Endothelial cell of umbilical vein (primary cell): ENCODE data around the gene NLGN1. TPM values are rescaled to one million over a fixed set of nuclear protein-coding genes. Genes with fewer than 3 reads are reported as not detected.

Source experiments
- BruUV-seq: library from RNA; stranded (reverse); fragments of 400-500 nt; replicated peaks from 2 replicates; lab custom pipeline; 2021; lab: Mats Ljungman, UMichigan
- CTCF ChIA-PET: fragments of 300-600, 350-600 bp; sonication (Branson Sonifier 250); formaldehyde crosslinking; loops from one replicate; lab custom pipeline; 2021; ENCODE audit warnings: antibody characterized with exemption, inconsistent platforms; lab: Charles Lee
- POLR2A ChIA-PET: fragments of 300-600, 350-600 bp; sonication (Branson Sonifier 250); formaldehyde crosslinking; loops from one replicate; lab custom pipeline; 2021; ENCODE audit warnings: antibody characterized with exemption, inconsistent platforms; lab: Charles Lee
- DNase-seq: peaks from one replicate; pipeline ENCODE4 v3.0.0-alpha.2; 2011; ENCODE audit warnings: low read depth, low spot score
- FAIRE-seq: peaks from 2 replicates; lab custom pipeline; 2011; peaks lifted over from hg19 to GRCh38; lab: Jason Lieb, UNC
- H2AFZ ChIP-seq: 2 replicates; pipeline ENCODE4 v1.6.0; 2012; ENCODE audit warnings: low read depth, low read length, control low read depth, inconsistent platforms
- H3K27ac ChIP-seq: 2 replicates; pipeline ENCODE4 v1.5.1; 2011; ENCODE audit warnings: low read depth, mild to moderate bottlenecking, control low read depth, low read length, moderate library complexity; ENCODE audit not compliant: insufficient read depth
- H3K27me3 ChIP-seq, 2 experiments: 2 replicates each; pipeline versions ENCODE4 v1.6.0 to v1.6.1; 2011; ENCODE audit warnings: low read length in 2 of 2, mixed read lengths in 1 of 2; ENCODE audit not compliant: control insufficient read depth in 2 of 2, insufficient read depth in 2 of 2
- H3K36me3 ChIP-seq, 2 experiments: 2 replicates in 1 of 2; 3 replicates in 1 of 2; pipeline ENCODE4 v1.5.1; 2011; ENCODE audit warnings: low read length in 2 of 2, mild to moderate bottlenecking in 1 of 2, moderate library complexity in 1 of 2; ENCODE audit not compliant: control insufficient read depth in 2 of 2, insufficient read depth in 2 of 2; ENCODE audit errors: extremely low read depth in 1 of 2
- H3K4me1 ChIP-seq: 3 replicates; pipeline ENCODE4 v1.5.1; 2011; ENCODE audit warnings: mild to moderate bottlenecking, low read length; ENCODE audit not compliant: control insufficient read depth, insufficient read depth; ENCODE audit errors: extremely low read depth
- H3K4me2 ChIP-seq: 2 replicates; pipeline ENCODE4 v1.6.1; 2011; ENCODE audit warnings: low read length, control low read depth, mixed read lengths; ENCODE audit not compliant: insufficient read depth
- H3K4me3 ChIP-seq, 3 experiments: fragments of 200-600 bp in 1 of 3; sonication (generic), shearing (Covaris generic) in 1 of 3; replicated peaks in 1 of 3; 2 replicates each; pipeline ENCODE4 v1.5.1; 2011 to 2016; ENCODE audit warnings: control low read depth in 3 of 3, low read length in 3 of 3, mild to moderate bottlenecking in 2 of 3, inconsistent platforms in 1 of 3, low read depth in 1 of 3, moderate library complexity in 1 of 3; ENCODE audit not compliant: insufficient read depth in 1 of 3
- H3K79me2 ChIP-seq: 2 replicates; pipeline ENCODE4 v1.6.0; 2012; ENCODE audit warnings: low read length, inconsistent platforms; ENCODE audit not compliant: control insufficient read depth, insufficient read depth
- H3K9ac ChIP-seq: replicated peaks from 2 replicates; pipeline ENCODE3; 2011; ENCODE audit warnings: low read length, control low read depth; ENCODE audit not compliant: insufficient read depth; ENCODE audit errors: extremely low read depth
- H3K9me1 ChIP-seq: replicated peaks from 3 replicates; pipeline ENCODE4 v1.6.0; 2011; ENCODE audit warnings: mild to moderate bottlenecking, low read length; ENCODE audit not compliant: control insufficient read depth, insufficient read depth; ENCODE audit errors: extremely low read depth
- H3K9me3 ChIP-seq: replicated peaks from 2 replicates; pipeline ENCODE4 v1.5.1; 2012; ENCODE audit warnings: low read length, inconsistent platforms; ENCODE audit not compliant: control insufficient read depth, insufficient read depth
- H4K20me1 ChIP-seq: replicated peaks from 2 replicates; pipeline ENCODE3; 2011; ENCODE audit warnings: mild to moderate bottlenecking, low read length; ENCODE audit not compliant: control insufficient read depth, insufficient read depth; ENCODE audit errors: extremely low read depth
- EZH2 ChIP-seq: IDR thresholded peaks from 2 replicates; pipeline ENCODE4 v1.6.1; 2012; ENCODE audit warnings: borderline replicate concordance, low read depth, mild to moderate bottlenecking, moderate library complexity, low read length, inconsistent platforms; ENCODE audit not compliant: severe bottlenecking
- FOS ChIP-seq: IDR thresholded peaks from 2 replicates; pipeline ENCODE4 v1.6.1; 2011; ENCODE audit warnings: mild to moderate bottlenecking, low read length, moderate library complexity, borderline replicate concordance; ENCODE audit not compliant: insufficient read depth
- GATA2 ChIP-seq: IDR thresholded peaks from 2 replicates; pipeline ENCODE4 v1.7.0; 2011; ENCODE audit warnings: low read depth, mild to moderate bottlenecking, moderate library complexity, mixed read lengths, low read length; ENCODE audit not compliant: insufficient read length, insufficient read depth
- JUN ChIP-seq: IDR thresholded peaks from 2 replicates; pipeline ENCODE4 v1.6.1; 2011; ENCODE audit warnings: borderline replicate concordance, low read depth; ENCODE audit not compliant: insufficient read length, insufficient read depth
- MYC ChIP-seq: IDR thresholded peaks from one replicate; pipeline ENCODE4 v1.6.1; 2011; ENCODE audit warnings: mild to moderate bottlenecking, low read depth, low read length
- POLR2A ChIP-seq: IDR thresholded peaks from 2 replicates; pipeline ENCODE4 v1.6.1; 2012; ENCODE audit warnings: low read depth, mild to moderate bottlenecking, control low read depth, low read length
- POLR2AphosphoS5 ChIP-seq: IDR thresholded peaks from 2 replicates; pipeline ENCODE4 v1.6.1; 2012; ENCODE audit warnings: low read depth, mild to moderate bottlenecking, control low read depth, low read length, moderate library complexity; ENCODE audit not compliant: insufficient read depth
- dilution Hi-C: fragments of 300-500 bp; cut with MboI; formaldehyde crosslinking; loops from one replicate; pipeline ENCODE4 v1.15.0; 2019; ENCODE audit warnings: low sequenced_read_pairs; ENCODE audit not compliant: extremely low pct_ligation_motif_present
- intact Hi-C: fragments of 100-400 bp; cut with micrococcal nuclease; formaldehyde crosslinking; loops from one replicate; pipeline ENCODE4 v1.10.0; 2022
- polyA plus RNA-seq, 4 experiments: library from polyadenylated mRNA; depleted of rRNA in 3 of 4; stranded (reverse) in 3 of 4; unstranded in 1 of 4; fragments of >200 nt; gene quantifications; 2 replicates each; pipeline versions ENCODE4 v1.2.1 to v1.2.3, GENCODE V29; 2011 to 2012; ENCODE audit warnings: missing spikeins in 1 of 4
- total RNA-seq: library from RNA; stranded (reverse); gene quantifications from 2 replicates; pipeline ENCODE4 v1.2.3, GENCODE V29; 2021
- TF ChIP-seq, protein P1 (sequence below), 2 donors: IDR thresholded peaks; 1 replicate in 1 of 2; 2 replicates in 1 of 2; pipeline ENCODE4 v1.5.1; 2011; ENCODE audit warnings: low read length in 2 of 2, mild to moderate bottlenecking in 2 of 2, moderate library complexity in 2 of 2, control low read depth in 1 of 2, inconsistent platforms in 1 of 2, low read depth in 1 of 2; ENCODE audit not compliant: insufficient read depth in 1 of 2; ENCODE audit errors: extremely low read depth in 1 of 2
- TF ChIP-seq, protein P2 (sequence below): IDR thresholded peaks from 2 replicates; pipeline ENCODE4 v1.6.1; 2011; ENCODE audit not compliant: insufficient read depth, insufficient read length

NLGN1 gene
- total and polyA plus RNA-seq, 2 donors (not counting 3 experiments of a cell fraction or from before 2014, with no cell fraction given), result 7.9 to 16.3 TPM

DNA sequence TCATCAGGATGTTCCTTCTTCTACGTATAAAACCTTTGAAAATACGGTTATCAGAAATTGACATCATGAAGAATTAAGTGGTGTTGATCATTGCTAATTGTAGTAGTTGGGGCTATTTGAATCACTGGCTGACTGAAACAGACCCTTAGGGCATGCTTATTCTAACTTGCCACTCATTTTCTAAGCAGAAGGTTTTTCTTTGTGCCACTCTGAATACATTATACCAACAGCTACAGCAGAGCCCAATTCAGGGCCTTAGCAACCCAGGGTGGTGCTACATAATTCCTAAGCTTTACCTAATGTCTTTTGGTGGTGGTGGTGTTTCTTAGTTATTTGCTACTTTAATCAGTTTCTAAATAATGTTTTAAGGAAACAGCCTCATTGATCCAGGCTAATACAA, 524.2 kb downstream of the NLGN1 start:
- intact Hi-C loops, result no loop called here
- Histone ChIP-seq H3K4me2 (no peak overlapping the region), H3K27ac (no peak overlapping the region), H3K9ac (no peak overlapping the region), H3K27me3 (no peaks in the 10 kb centered on the region), H2AFZ (no peak overlapping the region), H3K79me2 (no peaks in the 10 kb centered on the region), H3K9me3 (no peaks in the 10 kb centered on the region), H4K20me1 (no peaks in the 10 kb centered on the region), H3K9me1 (no peaks in the 10 kb centered on the region), H3K36me3 (no peaks in the 10 kb centered on the region), H3K4me3 (no peak overlapping the region), H3K4me1 (peaks cover 5% of the 10 kb centered on the region)
- POLR2A ChIA-PET, result no interaction called here
- no peak for TF ChIP-seq POLR2AphosphoS5
- FAIRE-seq, result no peak
- CTCF ChIA-PET, result interaction anchor here (1.1 to 1.9 kb wide), 3 partner anchors 11 to 45 kb away, joined by 5 to 9 read pairs (median 6); no protein-coding TSS in a partner anchor
- no TSS peak for BruUV-seq
- no peak for DNase-seq
- dilution Hi-C loops, result no loop called here

DNA sequence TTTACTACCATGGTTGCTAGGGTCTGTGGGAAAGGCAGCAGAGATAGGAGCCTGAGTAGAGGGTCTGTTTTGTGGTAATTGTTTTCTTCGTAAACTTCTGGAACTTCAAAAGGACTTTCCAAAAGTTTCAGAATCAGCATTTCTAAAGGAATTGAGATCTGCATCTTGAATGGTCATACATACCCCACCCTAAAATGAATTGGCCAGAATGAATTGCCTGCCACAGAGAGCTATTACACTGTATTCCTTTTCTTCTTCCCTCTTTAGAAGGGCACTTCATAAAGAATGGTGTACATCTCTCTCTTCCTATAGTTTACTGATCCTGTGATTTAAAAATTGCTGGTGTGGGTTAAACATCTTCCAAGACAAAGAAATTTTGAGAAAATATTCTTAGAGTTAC, 525.7 kb downstream of the NLGN1 start:
- CTCF ChIA-PET, result interaction anchor here (1.4 to 1.9 kb wide), 3 partner anchors 9 to 14 kb away, joined by 3 to 9 read pairs (median 5); no protein-coding TSS in a partner anchor
- no peaks in the 10 kb centered on the region for H3K27me3 ChIP-seq

More for the DNA sequence above, 525.7 kb downstream of the NLGN1 start:
- dilution Hi-C loops (no loop called here), intact Hi-C loops (no loop called here)
- TF ChIP-seq MYC, result no peak
- TF ChIP-seq, protein P1, sequence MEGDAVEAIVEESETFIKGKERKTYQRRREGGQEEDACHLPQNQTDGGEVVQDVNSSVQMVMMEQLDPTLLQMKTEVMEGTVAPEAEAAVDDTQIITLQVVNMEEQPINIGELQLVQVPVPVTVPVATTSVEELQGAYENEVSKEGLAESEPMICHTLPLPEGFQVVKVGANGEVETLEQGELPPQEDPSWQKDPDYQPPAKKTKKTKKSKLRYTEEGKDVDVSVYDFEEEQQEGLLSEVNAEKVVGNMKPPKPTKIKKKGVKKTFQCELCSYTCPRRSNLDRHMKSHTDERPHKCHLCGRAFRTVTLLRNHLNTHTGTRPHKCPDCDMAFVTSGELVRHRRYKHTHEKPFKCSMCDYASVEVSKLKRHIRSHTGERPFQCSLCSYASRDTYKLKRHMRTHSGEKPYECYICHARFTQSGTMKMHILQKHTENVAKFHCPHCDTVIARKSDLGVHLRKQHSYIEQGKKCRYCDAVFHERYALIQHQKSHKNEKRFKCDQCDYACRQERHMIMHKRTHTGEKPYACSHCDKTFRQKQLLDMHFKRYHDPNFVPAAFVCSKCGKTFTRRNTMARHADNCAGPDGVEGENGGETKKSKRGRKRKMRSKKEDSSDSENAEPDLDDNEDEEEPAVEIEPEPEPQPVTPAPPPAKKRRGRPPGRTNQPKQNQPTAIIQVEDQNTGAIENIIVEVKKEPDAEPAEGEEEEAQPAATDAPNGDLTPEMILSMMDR (IDR thresholded peaks at IDR 0.05; ENCODE audit: extremely low read depth in 1 of 2, insufficient read depth in 1 of 2, low read depth in 1 of 2, low read length in 2 of 2), result no peak
- no peak for TF ChIP-seq POLR2A
- no peak for TF ChIP-seq POLR2AphosphoS5
- TF ChIP-seq GATA2, result no peak
- no peak for TF ChIP-seq JUN
- TF ChIP-seq, protein P2, sequence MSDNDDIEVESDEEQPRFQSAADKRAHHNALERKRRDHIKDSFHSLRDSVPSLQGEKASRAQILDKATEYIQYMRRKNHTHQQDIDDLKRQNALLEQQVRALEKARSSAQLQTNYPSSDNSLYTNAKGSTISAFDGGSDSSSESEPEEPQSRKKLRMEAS, result no peak
- TF ChIP-seq EZH2, result no peak
- no peak for TF ChIP-seq FOS
- POLR2A ChIA-PET, result no interaction called here
- Histone ChIP-seq H4K20me1 (no peaks in the 10 kb centered on the region), H3K4me3 (no peak overlapping the region), H3K9me3 (no peaks in the 10 kb centered on the region), H3K9ac (no peak overlapping the region), H3K27ac (no peak overlapping the region), H2AFZ (no peak overlapping the region), H3K9me1 (no peaks in the 10 kb centered on the region), H3K79me2 (no peaks in the 10 kb centered on the region), H3K4me2 (no peak overlapping the region), H3K4me1 (peaks cover 5% of the 10 kb centered on the region), H3K36me3 (no peaks in the 10 kb centered on the region)
- no peak for FAIRE-seq
- DNase-seq, result no peak
- no TSS peak for BruUV-seq
